Activated CD8-positive, alpha-beta memory T cell treated with anti-CD3 and anti-CD28 coated beads, Interleukin-2, amount 10 ng/mL, durations not matched to agents 7 days and 5 days (primary cell): ENCODE results near the gene PDE3A. TPM values are rescaled to one million over a fixed set of nuclear protein-coding genes. Genes with fewer than 3 reads are reported as not detected.

Experiments
- ATAC-seq: fragments of 150-1000 bp; cut with Tn5 transposase; one replicate; pipeline ENCODE4 v1.10.0; 2021; ENCODE audit warnings: moderate library complexity
- CTCF ChIA-PET: fragments of 350-600 bp; sonication (Branson Sonifier 250); formaldehyde crosslinking; loops from one replicate; lab custom pipeline; 2021; ENCODE audit warnings: antibody characterized with exemption; lab: Charles Lee
- DNase-seq: peaks from one replicate; pipeline ENCODE4 v3.0.0-alpha.2; 2020
- H3K27ac Mint-ChIP-seq: one replicate; pipeline ENCODE4 v1.8.0; 2021; ENCODE audit warnings: mild to moderate bottlenecking, mixed read lengths
- H3K27me3 Mint-ChIP-seq: one replicate; pipeline ENCODE4 v1.8.0; 2021; ENCODE audit warnings: mixed read lengths
- H3K36me3 Mint-ChIP-seq: one replicate; pipeline ENCODE4 v1.8.0; 2021; ENCODE audit warnings: mild to moderate bottlenecking, mixed read lengths
- H3K4me1 Mint-ChIP-seq: one replicate; pipeline ENCODE4 v1.8.0; 2021; ENCODE audit warnings: mixed read lengths
- H3K4me3 Mint-ChIP-seq: one replicate; pipeline ENCODE4 v1.8.0; 2021; ENCODE audit warnings: mild to moderate bottlenecking, moderate library complexity, mixed read lengths
- H3K9me3 Mint-ChIP-seq: one replicate; pipeline ENCODE4 v1.8.0; 2022; ENCODE audit warnings: low read depth, mixed read lengths
- total RNA-seq, 2 experiments: library from RNA; stranded (reverse); gene quantifications; one replicate each; pipeline ENCODE4 v1.2.3, GENCODE V29; 2021

Gene PDE3A
- total RNA-seq, 2 experiments from 2014 or later, result not detected

GRCh38 chr12:20463913-20464524 lies 95.7 kb downstream of the PDE3A start:
- DNase-seq (no peak), ATAC-seq (no peak)
- no peak overlapping the region for H3K27ac Mint-ChIP-seq
- CTCF ChIA-PET, result no interaction called here
- H3K27me3 Mint-ChIP-seq, result no peaks in the 10 kb centered on the region
- no peak overlapping the region for H3K4me3 Mint-ChIP-seq
- H3K36me3 Mint-ChIP-seq, result no peaks in the 10 kb centered on the region
- H3K9me3 Mint-ChIP-seq, result no peaks in the 10 kb centered on the region
- no peaks in the 10 kb centered on the region for H3K4me1 Mint-ChIP-seq

- H3K4me3 Mint-ChIP-seq, result no peak overlapping the region
- no peak for ATAC-seq
- H3K9me3 Mint-ChIP-seq, result no peaks in the 10 kb centered on the region
- H3K27ac Mint-ChIP-seq, result no peak overlapping the region
- CTCF ChIA-PET, result no interaction called here
- H3K27me3 Mint-ChIP-seq, result no peaks in the 10 kb centered on the region
- no peaks in the 10 kb centered on the region for H3K4me1 Mint-ChIP-seq
- H3K36me3 Mint-ChIP-seq, result no peaks in the 10 kb centered on the region
- DNase-seq, result no peak
Measured at GRCh38 chr12:20469300-20469699, 101.0 kb downstream of the PDE3A start.

DNA sequence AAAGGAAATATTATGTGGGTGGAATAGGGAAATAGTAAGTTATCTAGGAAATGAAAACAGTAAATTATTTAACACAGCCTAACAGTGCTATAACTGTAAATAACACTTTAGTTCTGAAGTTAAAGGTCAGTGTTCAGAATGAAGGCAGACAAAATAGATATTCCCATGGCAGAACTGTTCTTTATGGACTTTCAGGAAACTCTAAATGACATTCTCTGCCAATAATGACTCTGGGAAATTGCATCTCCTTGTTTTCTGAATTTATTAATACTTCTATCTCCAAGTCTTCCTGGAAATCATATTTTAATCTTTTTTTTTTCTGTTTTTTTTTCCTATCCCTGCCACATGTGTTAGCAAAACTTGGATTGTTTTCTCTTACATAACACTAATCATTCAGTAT lies 101.4 kb downstream of the PDE3A start:
- ATAC-seq (no peak), DNase-seq (no peak)
- CTCF ChIA-PET, result no interaction called here
- no peaks in the 10 kb centered on the region for H3K9me3 Mint-ChIP-seq
- no peak overlapping the region for H3K27ac Mint-ChIP-seq
- H3K4me3 Mint-ChIP-seq, result no peak overlapping the region
- no peaks in the 10 kb centered on the region for H3K27me3 Mint-ChIP-seq
- H3K4me1 Mint-ChIP-seq, result no peaks in the 10 kb centered on the region
- H3K36me3 Mint-ChIP-seq, result no peaks in the 10 kb centered on the region

DNA sequence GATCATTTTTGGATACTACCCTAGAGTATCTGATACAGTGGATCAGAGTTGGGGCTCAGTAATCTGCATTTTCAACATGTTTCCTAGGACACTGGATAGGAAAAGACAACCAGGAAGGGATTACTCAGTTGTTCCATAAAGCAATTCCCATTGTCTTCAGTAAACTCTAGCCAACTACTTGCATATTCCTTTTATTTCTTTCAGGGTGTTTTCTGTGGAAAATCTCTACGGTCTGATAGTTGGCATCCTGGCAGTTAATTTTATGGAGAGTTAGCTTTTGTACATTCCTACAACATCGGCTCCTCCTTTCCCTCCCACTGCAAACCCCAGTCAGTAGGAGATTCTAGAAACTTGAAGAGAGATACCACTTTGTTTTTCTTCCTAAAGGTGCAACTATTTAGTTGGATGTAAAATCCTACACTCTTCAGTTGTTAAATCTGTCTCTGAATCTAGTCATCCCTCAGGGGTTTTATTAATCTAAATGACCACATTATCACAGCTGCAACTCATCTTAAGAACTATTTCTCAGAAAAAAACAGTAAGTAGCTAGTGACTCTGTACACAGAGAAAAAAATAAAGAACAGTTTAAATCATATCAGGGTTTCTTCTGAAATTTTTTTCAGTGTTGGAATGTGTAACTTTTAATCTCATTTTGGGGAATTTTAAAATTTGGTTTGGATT lies 103.9 kb downstream of the PDE3A start:
- Mint-ChIP-seq H3K27me3 (no peaks in the 10 kb centered on the region), H3K27ac (no peak overlapping the region), H3K4me3 (no peak overlapping the region), H3K36me3 (no peaks in the 10 kb centered on the region), H3K9me3 (no peaks in the 10 kb centered on the region), H3K4me1 (no peaks in the 10 kb centered on the region)
- DNase-seq, result no peak
- no peak for ATAC-seq
- CTCF ChIA-PET, result no interaction called here

GRCh38 chr12:20473133-20473532 lies 104.8 kb downstream of the PDE3A start:
- no peaks in the 10 kb centered on the region for H3K9me3 Mint-ChIP-seq
- H3K4me1 Mint-ChIP-seq, result no peaks in the 10 kb centered on the region
- CTCF ChIA-PET, result no interaction called here
- no peak overlapping the region for H3K4me3 Mint-ChIP-seq
- no peaks in the 10 kb centered on the region for H3K27me3 Mint-ChIP-seq
- H3K27ac Mint-ChIP-seq, result no peak overlapping the region
- no peaks in the 10 kb centered on the region for H3K36me3 Mint-ChIP-seq
- DNase-seq, result no peak
- no peak for ATAC-seq

GRCh38 chr12:20474016-20474415 lies 105.7 kb downstream of the PDE3A start:
- no peak overlapping the region for H3K4me3 Mint-ChIP-seq
- DNase-seq (no peak), ATAC-seq (no peak)
- CTCF ChIA-PET, result no interaction called here
- H3K27ac Mint-ChIP-seq, result no peak overlapping the region
- no peaks in the 10 kb centered on the region for H3K9me3 Mint-ChIP-seq
- no peaks in the 10 kb centered on the region for H3K36me3 Mint-ChIP-seq
- no peaks in the 10 kb centered on the region for H3K27me3 Mint-ChIP-seq
- no peaks in the 10 kb centered on the region for H3K4me1 Mint-ChIP-seq

- Mint-ChIP-seq H3K9me3 (no peaks in the 10 kb centered on the region), H3K27me3 (no peaks in the 10 kb centered on the region), H3K27ac (no peak overlapping the region), H3K36me3 (no peaks in the 10 kb centered on the region), H3K4me1 (no peaks in the 10 kb centered on the region), H3K4me3 (no peak overlapping the region)
- no peak for DNase-seq
- CTCF ChIA-PET, result no interaction called here
- no peak for ATAC-seq
Measured at GRCh38 chr12:20474443-20474842, 106.1 kb downstream of the PDE3A start.

- no peak overlapping the region for H3K27ac Mint-ChIP-seq
- ATAC-seq (no peak), DNase-seq (no peak)
- H3K9me3 Mint-ChIP-seq, result no peaks in the 10 kb centered on the region
- CTCF ChIA-PET, result no interaction called here
- no peak overlapping the region for H3K4me3 Mint-ChIP-seq
- no peaks in the 10 kb centered on the region for H3K4me1 Mint-ChIP-seq
- H3K36me3 Mint-ChIP-seq, result no peaks in the 10 kb centered on the region
- no peaks in the 10 kb centered on the region for H3K27me3 Mint-ChIP-seq
Measured at GRCh38 chr12:20475542-20475941, 107.2 kb downstream of the PDE3A start.

GRCh38 chr12:20476551-20476950 lies 108.2 kb downstream of the PDE3A start:
- no peaks in the 10 kb centered on the region for H3K4me1 Mint-ChIP-seq
- H3K27ac Mint-ChIP-seq, result no peak overlapping the region
- no peaks in the 10 kb centered on the region for H3K36me3 Mint-ChIP-seq
- H3K27me3 Mint-ChIP-seq, result no peaks in the 10 kb centered on the region
- H3K4me3 Mint-ChIP-seq, result no peak overlapping the region
- ATAC-seq (no peak), DNase-seq (no peak)
- CTCF ChIA-PET, result no interaction called here
- H3K9me3 Mint-ChIP-seq, result no peaks in the 10 kb centered on the region

DNA sequence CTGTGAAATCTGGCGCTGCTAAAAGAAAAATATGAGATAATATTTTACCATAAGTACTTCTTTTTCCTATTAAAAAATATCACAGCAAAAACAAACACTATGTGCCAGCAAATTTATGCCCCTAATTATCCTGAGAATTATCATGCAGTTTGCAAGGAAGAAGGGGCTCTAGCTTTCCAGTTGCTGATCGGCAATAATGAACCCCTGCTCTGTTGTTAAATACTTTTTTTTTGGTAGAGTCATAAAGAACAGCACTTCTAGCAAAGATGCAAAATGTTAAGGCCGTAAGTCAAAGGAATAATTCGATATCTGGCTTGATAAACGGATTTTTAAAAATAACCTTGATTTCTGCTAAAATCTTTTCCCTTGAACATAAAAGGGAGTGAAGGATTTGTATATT lies 108.9 kb downstream of the PDE3A start:
- Mint-ChIP-seq H3K4me3 (no peak overlapping the region), H3K36me3 (no peaks in the 10 kb centered on the region), H3K9me3 (no peaks in the 10 kb centered on the region), H3K4me1 (no peaks in the 10 kb centered on the region), H3K27me3 (no peaks in the 10 kb centered on the region), H3K27ac (no peak overlapping the region)
- DNase-seq (no peak), ATAC-seq (no peak)
- CTCF ChIA-PET, result no interaction called here

GRCh38 chr12:20477672-20478071 lies 109.3 kb downstream of the PDE3A start:
- H3K4me3 Mint-ChIP-seq, result no peak overlapping the region
- no peak for DNase-seq
- no peaks in the 10 kb centered on the region for H3K4me1 Mint-ChIP-seq
- H3K27ac Mint-ChIP-seq, result no peak overlapping the region
- H3K27me3 Mint-ChIP-seq, result no peaks in the 10 kb centered on the region
- CTCF ChIA-PET, result no interaction called here
- H3K36me3 Mint-ChIP-seq, result no peaks in the 10 kb centered on the region
- H3K9me3 Mint-ChIP-seq, result no peaks in the 10 kb centered on the region
- ATAC-seq, result no peak

GRCh38 chr12:20482491-20483054 lies 114.2 kb downstream of the PDE3A start:
- Mint-ChIP-seq H3K4me3 (no peak overlapping the region), H3K9me3 (no peaks in the 10 kb centered on the region), H3K36me3 (no peaks in the 10 kb centered on the region), H3K4me1 (no peaks in the 10 kb centered on the region), H3K27ac (no peak overlapping the region), H3K27me3 (no peaks in the 10 kb centered on the region)
- CTCF ChIA-PET, result interaction anchor here (0.8 kb wide), 1 partner anchor 11 kb away, joined by 3 read pairs; no protein-coding TSS in a partner anchor
- no peak for ATAC-seq
- no peak for DNase-seq

DNA sequence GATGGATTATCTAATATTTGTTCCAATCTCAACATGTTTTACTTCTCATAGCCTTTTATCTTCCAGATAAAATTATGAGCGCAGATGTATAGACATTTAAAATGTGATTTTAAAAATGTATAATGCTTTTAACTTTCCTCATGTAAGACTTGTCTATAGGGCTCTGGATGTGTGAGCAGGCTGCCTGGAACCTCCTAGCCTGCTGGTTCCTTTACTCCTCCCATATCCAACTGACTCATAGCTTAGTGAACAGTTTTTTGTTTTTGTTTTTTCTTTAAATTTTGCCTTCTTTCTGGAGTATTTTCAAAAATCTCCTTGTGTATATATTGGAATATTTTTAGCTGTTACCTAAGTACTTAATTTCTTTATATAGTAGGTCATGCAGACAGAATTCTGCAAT lies 115.4 kb downstream of the PDE3A start:
- Mint-ChIP-seq H3K4me3 (no peak overlapping the region), H3K4me1 (no peaks in the 10 kb centered on the region), H3K9me3 (no peaks in the 10 kb centered on the region), H3K27me3 (no peaks in the 10 kb centered on the region), H3K27ac (no peak overlapping the region), H3K36me3 (no peaks in the 10 kb centered on the region)
- CTCF ChIA-PET, result no interaction called here
- ATAC-seq (no peak), DNase-seq (no peak)

DNA sequence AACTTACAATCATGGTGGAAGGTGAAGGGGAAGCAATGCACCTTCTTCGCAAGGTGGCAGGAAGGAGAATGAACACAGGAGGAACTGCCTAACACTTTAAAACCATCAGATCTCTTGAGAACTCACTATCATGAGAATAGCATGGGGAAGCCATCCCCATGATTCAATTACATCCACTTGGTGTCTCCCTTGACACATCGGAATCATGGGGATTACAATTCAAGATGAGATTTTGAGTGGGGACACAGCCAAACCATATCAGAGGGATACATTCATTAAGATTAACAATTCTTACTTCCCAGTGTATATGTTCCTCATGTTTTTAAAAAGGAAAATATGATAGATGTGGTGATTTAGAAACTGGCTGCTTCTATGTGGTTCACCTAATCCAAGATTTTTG lies 117.9 kb downstream of the PDE3A start:
- no peak for DNase-seq
- Mint-ChIP-seq H3K27me3 (no peaks in the 10 kb centered on the region), H3K4me3 (no peak overlapping the region), H3K9me3 (no peaks in the 10 kb centered on the region), H3K27ac (no peak overlapping the region), H3K36me3 (no peaks in the 10 kb centered on the region), H3K4me1 (no peaks in the 10 kb centered on the region)
- ATAC-seq, result no peak
- CTCF ChIA-PET, result no interaction called here
